OCI-LY3 (cell line): ENCODE results near the gene TOP2A.

Experiments
- EZH2phosphoT487 ChIP-seq: fragments of 200-600 bp; shearing (Covaris generic); IDR thresholded peaks from 2 replicates; pipeline ENCODE4 v1.6.1; 2018; ENCODE audit warnings: antibody characterized with exemption, mixed run types, low read depth
- TF ChIP-seq, protein P1 (sequence below): fragments of 200-600, 300-600 bp; sonication (generic); IDR thresholded peaks from 2 replicates; pipeline ENCODE4 v1.5.1; 2014; ENCODE audit warnings: antibody characterized with exemption, low read length, low read depth

DNA sequence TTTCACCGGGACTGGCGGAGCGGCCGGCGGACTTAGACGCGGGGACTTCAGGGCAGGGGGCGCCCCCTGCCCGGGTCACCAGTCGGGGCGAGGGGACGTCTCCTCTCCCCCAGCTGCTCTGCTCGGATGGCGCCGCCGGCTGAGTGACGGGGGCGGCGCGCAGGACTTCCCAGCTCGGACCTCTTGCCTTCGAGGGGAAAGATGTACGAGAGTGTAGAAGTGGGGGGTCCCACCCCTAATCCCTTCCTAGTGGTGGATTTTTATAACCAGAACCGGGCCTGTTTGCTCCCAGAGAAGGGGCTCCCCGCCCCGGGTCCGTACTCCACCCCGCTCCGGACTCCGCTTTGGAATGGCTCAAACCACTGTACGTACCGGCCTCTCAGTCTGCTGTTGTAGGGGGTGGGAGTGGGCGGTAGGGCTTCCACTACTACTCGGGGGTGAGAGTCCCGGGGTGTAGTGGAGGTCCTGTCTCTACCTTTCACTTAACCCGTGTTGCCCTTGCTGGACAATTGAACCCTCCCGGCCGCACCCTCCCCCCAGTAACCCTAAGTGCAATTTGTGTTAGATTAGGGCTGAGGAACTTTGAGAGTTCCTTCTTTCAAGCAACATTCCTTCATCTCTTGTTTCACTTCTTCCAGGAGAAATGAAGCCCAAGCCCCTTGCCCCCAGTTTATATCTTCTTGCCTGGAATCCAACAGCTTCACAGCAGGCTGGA is 75.0 kb downstream of the TOP2A start:
- no peak for TF ChIP-seq EZH2phosphoT487
- TF ChIP-seq, protein P1, sequence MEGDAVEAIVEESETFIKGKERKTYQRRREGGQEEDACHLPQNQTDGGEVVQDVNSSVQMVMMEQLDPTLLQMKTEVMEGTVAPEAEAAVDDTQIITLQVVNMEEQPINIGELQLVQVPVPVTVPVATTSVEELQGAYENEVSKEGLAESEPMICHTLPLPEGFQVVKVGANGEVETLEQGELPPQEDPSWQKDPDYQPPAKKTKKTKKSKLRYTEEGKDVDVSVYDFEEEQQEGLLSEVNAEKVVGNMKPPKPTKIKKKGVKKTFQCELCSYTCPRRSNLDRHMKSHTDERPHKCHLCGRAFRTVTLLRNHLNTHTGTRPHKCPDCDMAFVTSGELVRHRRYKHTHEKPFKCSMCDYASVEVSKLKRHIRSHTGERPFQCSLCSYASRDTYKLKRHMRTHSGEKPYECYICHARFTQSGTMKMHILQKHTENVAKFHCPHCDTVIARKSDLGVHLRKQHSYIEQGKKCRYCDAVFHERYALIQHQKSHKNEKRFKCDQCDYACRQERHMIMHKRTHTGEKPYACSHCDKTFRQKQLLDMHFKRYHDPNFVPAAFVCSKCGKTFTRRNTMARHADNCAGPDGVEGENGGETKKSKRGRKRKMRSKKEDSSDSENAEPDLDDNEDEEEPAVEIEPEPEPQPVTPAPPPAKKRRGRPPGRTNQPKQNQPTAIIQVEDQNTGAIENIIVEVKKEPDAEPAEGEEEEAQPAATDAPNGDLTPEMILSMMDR: no peak
